HG03565 (cell line): Measurements from ENCODE around the gene PATE1.
"Not testable (repeated sequence)": the region's sequence is repeated elsewhere in the genome, so short reads cannot be mapped to it uniquely, and the experiment has no call there.

ENCODE experiments used
- ATAC-seq: cut with Tn5 transposase; IDR thresholded peaks from one replicate; pipeline ENCODE4 v1.9.1; 2021; ENCODE audit warnings: mild to moderate bottlenecking, moderate library complexity; ENCODE audit not compliant: unreplicated experiment

Gene PATE1

GRCh38 chr11:125745979-125746378 is at the start of gene PATE1:
Gene PATE1, plus strand, starts transcription at chr11:125746279. Its CDS starts 26 bp downstream, at chr11:125746305.
- ATAC-seq, result no peak

GRCh38 chr11:125701018-125701610 is 45.0 kb upstream of the PATE1 start:
- no peak for ATAC-seq

- ATAC-seq, result no peak
These were observed 44.0 kb upstream of the PATE1 start for GRCh38 chr11:125701858-125702621.

GRCh38 chr11:125704686-125705085 is 41.4 kb upstream of the PATE1 start:
- ATAC-seq, result not testable (repeated sequence)

GRCh38 chr11:125720781-125721180 is 25.3 kb upstream of the PATE1 start:
- no peak for ATAC-seq

GRCh38 chr11:125724125-125724524 is 22.0 kb upstream of the PATE1 start:
- ATAC-seq, result no peak

GRCh38 chr11:125728969-125729368 is 17.1 kb upstream of the PATE1 start:
- no peak for ATAC-seq

GRCh38 chr11:125740617-125741016 is 5.5 kb upstream of the PATE1 start:
- no peak for ATAC-seq

GRCh38 chr11:125743681-125744080 is 2.4 kb upstream of the PATE1 start:
- ATAC-seq, result no peak

GRCh38 chr11:125750629-125751028 is 4.5 kb downstream of the PATE1 start:
- ATAC-seq, result no peak

- no peak for ATAC-seq
These were observed 10.0 kb downstream of the PATE1 start for GRCh38 chr11:125756050-125756449.

GRCh38 chr11:125762445-125762844 is 16.4 kb downstream of the PATE1 start:
- no peak for ATAC-seq

GRCh38 chr11:125763483-125763882 is 17.4 kb downstream of the PATE1 start:
- ATAC-seq, result no peak

- ATAC-seq, result no peak
These were observed 20.2 kb downstream of the PATE1 start for GRCh38 chr11:125766251-125766650.

- no peak for ATAC-seq
These were observed 22.4 kb downstream of the PATE1 start for GRCh38 chr11:125768336-125769046.

- ATAC-seq, result no peak
These were observed 24.5 kb downstream of the PATE1 start for GRCh38 chr11:125770583-125770982.

- no peak for ATAC-seq
These were observed 26.9 kb downstream of the PATE1 start for GRCh38 chr11:125772834-125773505.

GRCh38 chr11:125773516-125773915 is 27.4 kb downstream of the PATE1 start:
- ATAC-seq, result no peak

- no peak for ATAC-seq
These were observed 31.2 kb downstream of the PATE1 start for GRCh38 chr11:125777309-125777708.

- no peak for ATAC-seq
These were observed 32.6 kb downstream of the PATE1 start, which contains the start of gene PATE2 for GRCh38 chr11:125778728-125779127. Gene PATE2, minus strand, starts transcription at chr11:125778828. Its CDS starts 55 bp downstream, at chr11:125778773.

- no peak for ATAC-seq
These were observed 38.6 kb downstream of the PATE1 start for GRCh38 chr11:125784678-125785077.
